ENCODE data around the gene VPS26B.
"Not testable (repeated sequence)": the region's sequence is repeated elsewhere in the genome, so short reads cannot be mapped to it uniquely, and the experiment has no call there.

Gene VPS26B

DNA sequence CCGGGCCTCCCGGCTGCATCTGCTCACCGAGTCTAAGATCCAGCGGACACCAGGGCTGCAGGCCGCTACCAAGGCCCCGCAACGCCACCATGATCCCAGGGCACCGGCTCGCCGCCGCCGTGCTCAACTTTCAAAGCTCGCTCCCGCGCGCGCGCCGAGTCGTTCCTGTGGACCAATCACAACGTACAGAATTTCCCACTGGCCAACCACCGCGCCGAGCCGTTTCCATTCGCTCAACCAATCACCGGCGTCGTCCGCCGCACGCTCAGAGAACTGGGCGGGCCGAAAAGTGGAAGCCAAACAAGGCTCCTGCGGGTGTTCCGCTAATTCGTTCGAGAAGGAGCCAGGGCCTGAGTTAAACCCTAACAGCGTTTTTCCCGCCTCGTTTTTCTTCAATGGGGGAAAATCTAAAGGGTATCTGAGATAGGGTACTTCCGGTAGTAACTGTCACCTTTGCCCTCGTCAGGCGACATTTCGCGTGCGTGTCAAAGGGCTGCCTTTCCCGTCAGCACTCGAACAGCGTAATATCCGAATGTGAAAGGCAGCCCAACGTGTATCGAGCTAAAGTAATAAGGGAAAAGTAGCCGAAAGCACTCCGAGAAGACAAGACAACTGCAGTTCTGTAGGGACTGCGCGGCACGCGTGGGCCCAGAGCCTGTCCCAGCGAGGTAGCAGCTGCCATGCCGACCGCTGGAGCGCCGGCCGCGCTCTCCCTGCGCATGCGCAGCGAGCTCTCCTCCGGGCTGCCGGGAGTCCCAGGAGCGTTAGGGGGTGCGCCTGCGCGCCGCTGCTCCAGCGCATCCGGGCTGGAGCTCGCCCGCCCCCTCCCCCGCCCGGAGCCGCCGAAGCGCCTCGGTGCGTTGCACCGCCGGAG lies at the start of gene VPS26B, which contains the start of gene NCAPD3:
TSS of gene VPS26B (plus strand) at position 836 of the 874 bp plus-strand sequence. CDS start 452 bp downstream, outside the sequence.
TSS of gene NCAPD3 (minus strand) at position 132 of the 874 bp plus-strand sequence. CDS start at position 91, 41 bp downstream.
- DNase-seq (ENCODE audit: low spot score) = peak; percentile 97

DNA sequence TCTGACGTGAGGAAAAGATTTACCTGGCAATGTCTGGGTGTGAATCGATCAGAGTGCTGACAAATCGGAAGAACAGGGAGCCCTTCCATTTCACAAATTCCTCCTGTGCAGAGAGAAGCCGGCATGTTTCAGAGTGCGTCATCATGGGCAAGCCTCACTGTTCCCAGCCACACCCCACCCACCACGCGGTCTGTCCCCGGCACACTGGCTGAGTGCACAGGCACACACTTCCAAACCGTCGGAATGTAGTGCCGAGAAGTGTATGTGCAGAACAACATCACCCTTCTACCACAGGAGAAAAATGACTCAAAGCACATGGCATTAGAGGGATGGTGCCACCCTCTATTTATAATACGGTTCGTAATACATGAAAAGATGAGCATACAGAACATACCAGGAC lies 48.2 kb upstream of the VPS26B start:
- no peak for DNase-seq (ENCODE audit: low spot score)

DNA sequence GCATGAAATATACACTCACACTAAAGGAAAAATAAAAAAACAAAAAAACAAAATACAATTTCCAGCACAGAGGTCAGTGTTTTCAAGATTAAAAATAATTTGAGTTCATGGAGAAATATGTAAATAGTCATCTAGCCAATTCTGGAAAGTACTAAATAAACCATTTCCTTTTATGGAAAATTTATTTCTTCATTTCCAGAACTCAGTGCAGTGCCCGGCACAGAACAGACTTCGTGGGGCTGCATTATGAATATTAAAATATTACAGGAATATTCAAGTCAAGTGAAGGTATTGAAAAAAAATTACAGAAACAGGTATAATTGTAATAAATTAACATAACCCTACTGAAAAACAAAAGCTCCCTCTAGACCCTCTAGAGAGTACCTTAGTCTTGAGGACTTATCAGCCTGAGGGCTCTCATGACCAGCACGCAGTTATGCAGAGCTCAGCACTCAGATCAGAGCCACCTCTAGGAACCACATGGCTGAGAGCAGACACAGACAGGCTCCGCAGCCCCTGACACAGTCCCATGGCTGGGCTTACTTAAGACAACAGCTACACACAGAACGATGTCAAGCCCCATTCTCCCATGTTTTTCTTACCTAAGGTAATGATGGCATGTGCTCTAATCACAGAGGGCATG lies 46.3 kb upstream of the VPS26B start:
- DNase-seq (ENCODE audit: low spot score) = no peak

DNA sequence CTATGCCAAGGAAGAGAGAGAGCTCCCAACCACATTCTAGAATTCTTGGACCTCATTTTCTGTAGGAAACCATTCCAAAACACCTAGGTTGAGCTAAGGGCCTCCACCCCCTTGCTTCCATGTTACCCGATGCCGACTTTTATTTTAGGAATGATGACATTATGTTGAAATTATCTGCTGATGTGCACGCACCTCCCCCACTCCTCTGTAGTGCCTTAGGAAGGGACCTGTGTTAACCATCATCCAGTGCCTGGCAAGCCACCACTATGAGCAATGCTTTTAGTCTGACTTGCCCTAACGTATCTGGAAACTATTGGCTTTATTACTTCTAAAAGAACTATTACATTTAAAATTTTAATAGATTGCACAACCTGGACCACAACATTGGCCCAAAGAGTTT lies 42.8 kb upstream of the VPS26B start:
- DNase-seq (ENCODE audit: low spot score) = no peak

DNA sequence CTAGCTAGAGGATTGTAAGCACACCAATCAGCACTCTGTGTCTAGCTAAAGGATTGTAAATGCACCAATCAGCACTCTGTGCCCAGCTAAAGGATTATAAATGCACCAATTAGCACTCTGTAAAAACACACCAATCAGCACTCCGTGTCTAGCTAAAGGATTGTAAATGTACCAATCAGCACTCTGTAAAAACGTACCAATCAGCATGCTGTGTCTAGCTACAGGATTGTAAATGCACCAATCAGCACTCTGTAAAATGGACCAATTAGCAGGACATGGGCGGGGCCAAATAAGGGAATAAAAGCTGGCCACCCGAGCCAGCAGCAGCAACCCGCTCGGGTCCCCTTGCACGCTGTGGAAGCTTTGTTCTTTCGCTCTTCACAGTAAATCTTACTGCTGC lies 36.4 kb upstream of the VPS26B start:
- DNase-seq (ENCODE audit: low spot score) = not testable (repeated sequence)

DNA sequence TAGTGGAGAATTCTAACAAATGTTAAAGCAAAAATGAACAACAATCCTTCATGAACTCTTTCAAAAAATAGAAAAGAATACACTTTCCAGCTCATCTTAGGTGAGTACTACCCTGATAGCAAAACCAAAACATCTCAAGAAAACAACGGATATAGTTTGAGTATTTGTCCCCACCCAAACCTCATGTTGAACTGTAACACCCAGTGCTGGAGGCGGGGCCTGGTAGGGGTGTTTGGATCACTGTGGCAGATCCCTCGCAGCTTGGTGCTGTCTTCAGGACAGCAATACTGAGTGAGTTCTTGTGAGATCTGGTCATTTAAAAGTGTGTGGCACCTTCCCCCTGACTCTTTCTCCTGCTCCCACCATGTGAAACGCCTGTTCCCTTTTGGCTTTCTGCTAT lies 27.7 kb upstream of the VPS26B start:
- DNase-seq (ENCODE audit: low spot score) = no peak

DNA sequence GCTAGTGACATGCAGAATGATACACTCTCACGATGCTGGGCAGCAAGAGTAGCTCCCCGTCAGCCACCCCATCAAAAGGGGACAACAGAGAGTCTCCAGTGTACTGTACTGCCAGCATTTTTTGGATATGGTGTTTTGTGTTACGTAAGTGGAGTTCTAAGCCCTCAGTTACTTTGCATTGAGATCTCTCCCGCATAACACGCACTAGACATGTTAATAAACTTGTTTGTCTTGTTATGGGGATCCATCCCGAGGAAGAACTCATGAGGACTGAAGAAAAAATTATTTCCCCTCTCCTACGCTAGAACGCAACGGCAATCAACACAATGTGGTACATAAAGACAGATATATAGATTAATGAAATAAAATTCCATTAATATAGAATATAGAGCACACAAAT lies 24.9 kb upstream of the VPS26B start:
- no peak for DNase-seq (ENCODE audit: low spot score)

DNA sequence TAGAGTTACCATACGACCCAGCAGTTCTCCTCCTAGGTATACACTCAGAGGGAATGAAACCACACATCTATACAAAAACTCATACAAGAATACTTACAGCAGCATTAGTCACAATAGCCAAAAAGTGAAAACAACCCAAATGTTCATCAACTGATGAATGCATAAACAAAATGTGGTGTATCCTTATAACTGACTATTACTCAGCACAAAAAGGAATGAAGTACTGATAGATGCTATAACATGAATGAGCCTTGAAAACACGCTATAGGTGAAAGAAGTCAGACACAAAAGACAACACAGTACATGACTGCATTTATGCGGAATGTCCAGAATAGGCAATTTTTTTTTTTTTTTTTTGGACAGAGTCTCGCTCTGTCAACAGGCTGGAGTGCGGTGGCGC lies 23.8 kb upstream of the VPS26B start:
- no peak for DNase-seq (ENCODE audit: low spot score)

DNA sequence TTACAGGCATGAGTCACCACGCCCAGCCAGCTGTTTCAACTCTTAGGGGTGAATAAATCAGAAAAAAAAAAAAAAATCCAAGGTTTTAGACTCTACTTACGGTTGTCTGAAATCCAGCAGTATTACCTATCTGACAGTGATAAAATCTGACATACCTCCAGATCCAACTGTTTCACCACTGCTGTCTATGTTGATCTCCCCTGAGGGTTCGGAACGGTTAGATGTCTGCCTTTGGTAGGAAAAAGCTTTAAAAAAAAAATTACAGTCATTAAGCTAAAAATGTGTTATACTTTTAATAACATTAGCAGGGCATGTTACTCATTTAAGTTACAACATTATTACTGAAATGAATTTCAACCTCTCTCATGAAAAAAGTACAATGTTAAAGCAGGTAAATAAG lies 21.8 kb upstream of the VPS26B start:
- no peak for DNase-seq (ENCODE audit: low spot score)

DNA sequence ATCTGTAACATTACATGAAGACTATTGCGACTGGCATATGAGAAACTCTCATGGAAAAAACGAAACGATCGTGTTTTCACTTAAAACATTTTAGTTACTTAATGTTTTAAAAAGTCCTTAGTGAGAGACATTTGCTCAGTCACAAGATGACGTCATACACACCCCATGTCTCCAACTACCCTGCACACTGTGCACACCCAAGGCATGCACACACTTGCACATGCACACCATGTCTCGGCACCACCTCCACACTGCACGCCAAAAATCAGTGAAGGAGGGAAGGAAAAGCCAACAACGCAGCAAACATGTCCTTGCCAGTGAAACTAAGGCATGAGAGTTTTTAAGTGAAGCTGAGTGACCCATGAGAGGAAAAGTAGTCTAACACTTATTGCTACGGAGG lies 18.7 kb upstream of the VPS26B start:
- no peak for DNase-seq (ENCODE audit: low spot score)

DNA sequence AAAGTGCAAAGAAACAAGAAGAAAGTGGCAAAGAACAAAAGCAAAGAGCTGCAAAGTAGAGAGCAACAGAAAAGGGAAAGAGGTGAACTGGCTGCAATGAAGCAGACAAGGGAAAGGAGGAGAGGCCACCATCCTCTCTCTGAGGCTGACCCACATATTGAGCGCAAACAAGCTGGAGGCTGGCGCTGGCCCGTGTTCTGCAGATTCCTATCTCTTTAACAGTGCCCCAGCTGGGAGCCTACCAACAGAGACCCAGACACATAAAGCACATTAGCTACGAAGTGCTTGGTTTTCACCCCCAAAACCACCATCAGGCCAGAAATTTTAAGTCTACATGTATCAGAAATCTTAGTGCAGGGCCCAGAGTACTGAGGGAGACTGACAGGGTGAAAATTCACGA lies 18.3 kb upstream of the VPS26B start:
- DNase-seq (ENCODE audit: low spot score) = no peak

DNA sequence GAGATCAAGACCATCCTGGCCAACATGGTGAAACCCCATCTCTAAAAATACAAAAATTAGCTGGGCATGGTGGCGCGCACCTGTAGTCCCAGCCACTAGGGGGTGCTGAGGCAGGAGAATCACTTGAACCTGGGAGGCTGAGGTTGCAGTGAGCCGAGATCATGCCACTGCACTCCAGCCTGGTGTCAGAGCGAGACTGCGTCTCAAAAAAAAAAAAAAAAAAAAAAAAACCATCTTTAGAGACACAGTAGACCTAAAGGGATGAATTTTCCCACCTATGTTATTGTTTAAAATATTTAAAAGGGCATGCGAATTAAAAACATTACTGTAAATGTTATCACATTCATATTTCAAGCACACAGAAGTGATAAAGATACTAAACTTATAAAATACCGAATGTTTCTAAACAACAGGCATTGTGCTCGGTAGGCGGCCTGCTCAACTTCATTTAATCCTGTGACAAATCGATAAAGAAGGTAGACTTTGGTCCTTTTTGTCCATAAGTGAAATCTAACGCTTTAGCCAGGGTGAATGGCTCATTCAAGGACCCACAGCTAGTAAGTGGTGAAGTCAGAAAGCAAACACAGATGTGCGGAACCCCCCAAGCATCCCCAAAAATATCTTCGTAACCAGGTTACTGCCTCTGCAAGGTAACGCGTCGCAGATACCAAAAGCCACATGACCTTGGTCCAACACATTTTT lies 16.8 kb upstream of the VPS26B start:
- peak; percentile 55 for DNase-seq (ENCODE audit: low spot score)

DNA sequence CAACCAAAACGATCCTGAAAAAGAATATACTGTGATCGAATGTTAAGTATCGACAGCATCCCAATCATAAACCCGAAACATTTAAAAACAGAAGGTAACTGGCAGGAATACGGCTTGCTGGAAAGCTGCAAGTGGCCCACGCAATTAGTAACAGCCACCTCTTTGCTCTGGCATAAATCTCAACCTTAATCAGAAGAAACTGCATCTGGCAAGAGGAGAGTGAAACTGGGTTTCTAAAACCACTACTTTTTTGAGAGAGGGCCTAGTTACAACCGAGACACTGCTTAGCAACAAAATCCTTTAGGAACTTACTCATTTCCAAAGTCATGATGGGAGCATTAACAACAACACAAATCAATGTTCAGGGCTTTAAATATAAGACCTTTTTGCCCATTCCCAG lies 8.6 kb upstream of the VPS26B start:
- peak; percentile 6 for DNase-seq (ENCODE audit: low spot score)

DNA sequence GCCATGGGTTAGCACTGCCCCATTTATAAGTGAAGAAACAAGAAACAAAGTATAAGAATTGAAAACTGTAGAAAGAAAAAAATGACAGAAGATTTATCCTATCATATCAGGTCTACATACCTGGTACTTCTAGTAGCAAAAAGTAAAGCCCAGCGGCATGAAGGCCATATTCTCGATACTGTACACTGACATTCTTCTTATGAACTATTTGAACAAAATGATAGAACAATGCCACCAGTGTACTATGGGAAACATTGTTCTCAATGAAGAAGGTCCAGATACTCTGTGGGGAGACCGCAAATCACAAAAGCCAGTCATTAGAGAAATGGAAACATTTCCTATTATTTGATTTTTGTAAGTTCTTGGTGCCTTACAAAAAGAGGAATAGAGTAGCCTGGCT lies 7.7 kb upstream of the VPS26B start:
- no peak for DNase-seq (ENCODE audit: low spot score)

DNA sequence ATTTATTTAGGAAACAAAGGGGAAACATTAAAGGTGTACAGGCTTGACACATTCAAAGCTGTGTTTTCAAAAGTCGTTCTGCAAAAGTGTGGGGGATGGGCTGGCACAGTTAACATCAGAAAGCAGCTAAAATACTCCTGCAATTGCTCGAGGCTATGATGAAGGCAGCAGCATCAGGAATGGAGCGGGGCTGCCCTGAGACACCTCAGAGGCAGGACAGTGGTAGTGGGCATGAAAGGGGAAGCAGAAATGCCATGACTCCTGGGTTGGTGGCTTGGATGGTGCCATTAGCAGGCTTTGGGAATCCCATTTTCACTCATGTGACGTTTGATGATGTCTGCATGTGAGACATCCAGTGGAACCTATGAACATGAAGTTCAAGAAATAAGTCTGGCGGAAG lies 1.4 kb upstream of the VPS26B start:
- DNase-seq (ENCODE audit: low spot score) = no peak

DNA sequence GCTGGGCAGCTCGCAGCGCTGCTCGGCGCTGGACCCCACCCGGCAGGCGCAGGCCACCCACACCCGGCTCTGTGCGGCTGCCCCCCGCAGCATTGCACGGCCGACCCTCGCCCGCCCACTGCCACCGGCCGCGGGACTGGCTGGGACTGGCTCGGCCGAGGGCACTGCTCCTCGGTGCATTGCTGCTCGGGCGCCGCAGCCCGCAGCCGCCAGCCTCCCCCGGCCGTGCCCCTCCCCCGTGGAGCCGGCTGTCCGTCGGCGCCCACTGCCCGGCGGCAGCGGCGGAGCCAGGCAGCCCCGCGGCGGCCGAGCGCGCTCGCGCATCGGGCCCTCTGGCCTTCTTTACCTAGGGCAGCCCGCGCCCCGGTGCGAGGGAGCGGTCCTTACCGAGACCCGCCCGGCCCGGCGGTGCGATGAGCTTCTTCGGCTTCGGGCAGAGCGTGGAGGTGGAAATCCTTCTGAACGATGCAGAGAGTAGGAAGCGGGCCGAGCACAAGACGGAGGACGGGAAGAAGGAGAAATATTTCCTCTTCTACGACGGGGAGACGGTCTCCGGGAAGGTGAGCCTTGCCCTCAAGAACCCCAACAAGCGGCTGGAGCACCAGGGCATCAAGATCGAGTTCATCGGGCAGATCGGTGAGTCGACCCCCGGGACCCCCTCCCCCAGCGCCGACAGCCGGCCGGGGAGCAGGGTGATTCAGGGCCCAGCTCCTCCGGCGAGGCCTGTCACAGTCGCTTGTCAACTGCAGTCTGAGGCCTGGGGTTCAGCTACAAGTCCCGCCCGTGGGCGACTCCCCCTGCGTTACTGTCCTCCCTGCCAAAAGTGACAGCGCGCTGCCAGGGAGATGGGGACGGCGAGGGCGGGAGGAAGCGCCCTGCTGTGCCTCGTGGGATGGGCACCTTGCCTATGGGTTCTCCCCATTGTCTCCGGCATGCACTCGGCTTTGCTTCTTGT lies 516 bp downstream of the VPS26B start:
- peak; percentile 61 for DNase-seq (ENCODE audit: low spot score)

DNA sequence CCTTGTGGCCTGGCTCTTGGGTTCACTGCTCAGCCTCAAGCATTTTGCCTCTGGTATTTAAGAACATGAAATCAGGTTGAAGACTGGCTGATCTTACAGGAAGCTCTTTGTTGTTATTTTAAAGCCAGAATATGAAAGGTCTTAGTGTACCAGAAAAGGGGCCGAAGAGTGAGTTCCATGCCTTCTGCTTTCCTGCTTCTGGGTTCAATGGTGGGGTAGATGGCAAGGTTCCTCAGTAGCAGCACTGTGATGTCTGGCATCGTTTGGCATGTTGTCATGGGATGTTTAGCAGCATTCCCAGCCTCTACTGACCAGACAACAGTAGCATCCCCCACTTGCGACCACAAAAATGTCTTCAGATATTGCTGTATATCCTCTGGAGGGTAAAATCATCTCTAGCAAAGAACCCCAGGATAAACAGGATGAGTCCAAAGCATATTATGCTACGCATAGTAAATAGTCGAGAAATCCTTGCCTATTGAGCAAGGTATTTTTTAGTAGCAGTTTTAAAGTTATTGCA lies 2.4 kb downstream of the VPS26B start:
- DNase-seq (ENCODE audit: low spot score) = no peak

DNA sequence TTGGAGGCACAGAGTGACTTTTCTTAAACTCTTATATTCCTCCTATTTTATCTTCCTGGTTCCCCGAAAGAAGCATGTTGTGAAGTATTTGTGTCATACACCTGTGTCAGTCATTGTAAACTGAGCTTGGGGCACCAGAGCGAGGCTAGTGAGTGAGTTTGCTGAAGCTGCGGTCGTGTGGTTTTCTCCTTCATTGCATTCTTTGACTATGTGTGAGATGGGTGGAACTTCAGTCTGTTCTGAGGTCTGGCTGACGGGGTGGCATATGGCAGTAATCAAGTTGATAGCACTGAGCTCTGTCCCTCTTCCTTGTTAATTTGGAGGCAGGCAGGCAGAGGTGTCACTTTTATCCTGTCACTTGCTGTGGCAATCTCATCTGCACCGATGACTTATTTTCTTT lies 4.2 kb downstream of the VPS26B start:
- no peak for DNase-seq (ENCODE audit: low spot score)

DNA sequence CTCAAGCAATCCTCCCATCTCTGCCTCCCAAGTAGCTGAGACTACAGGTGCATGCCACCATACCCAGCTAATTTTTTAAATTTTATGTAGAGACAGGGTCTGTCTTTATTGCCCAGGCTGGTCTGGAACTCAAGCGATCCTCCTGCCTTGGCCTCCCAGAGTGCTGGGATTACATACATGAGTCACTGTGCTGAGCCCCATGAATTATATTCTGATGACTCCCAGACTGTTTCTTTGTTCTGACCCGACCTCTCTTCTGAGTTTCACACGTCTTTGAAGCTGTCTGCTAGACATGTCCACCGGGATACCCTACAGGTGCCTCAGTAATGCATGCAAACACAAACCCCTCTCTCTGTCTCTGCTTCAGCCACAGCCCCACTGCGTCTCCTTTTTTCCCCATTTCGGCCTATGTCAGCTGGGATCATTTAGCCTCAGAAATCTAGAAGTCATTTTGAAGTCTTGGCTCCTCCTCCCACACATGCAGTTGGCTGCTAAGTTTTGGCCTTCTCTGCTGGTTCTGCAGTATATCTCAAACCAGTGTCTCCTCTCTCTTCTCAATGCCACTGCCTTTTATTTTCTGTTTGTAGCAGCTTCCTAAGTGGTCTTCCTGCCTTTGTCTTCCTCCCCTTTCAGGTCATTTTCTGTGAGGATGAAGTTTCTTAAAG lies 4.8 kb downstream of the VPS26B start:
- DNase-seq (ENCODE audit: low spot score) = no peak

DNA sequence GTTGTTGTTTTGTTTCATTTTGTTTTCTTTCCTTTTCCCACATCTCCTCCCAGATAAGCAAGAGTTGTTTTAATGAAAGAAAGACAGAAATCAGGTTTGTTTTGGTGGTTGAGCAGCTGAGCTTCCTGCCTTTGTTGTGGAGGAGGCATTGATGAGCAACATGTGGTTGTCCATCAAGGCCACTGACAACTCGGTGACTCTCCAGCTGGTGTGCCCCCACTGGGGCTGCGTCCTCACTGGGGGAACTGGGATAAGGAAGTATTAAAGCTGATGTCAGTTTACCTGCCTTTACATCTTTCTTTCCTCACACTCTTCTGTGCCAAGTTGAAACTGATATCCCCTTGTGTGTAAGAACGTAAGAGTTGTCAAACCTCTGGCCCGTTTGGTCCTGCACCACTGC lies 5.9 kb downstream of the VPS26B start:
- DNase-seq (ENCODE audit: low spot score) = no peak
